B cell (primary cell): Measurements from ENCODE around the gene ADGRA1. TPM values are rescaled to one million over a fixed set of nuclear protein-coding genes. Genes with fewer than 3 reads are reported as not detected.

Experiments used
- ATAC-seq: fragments of 200-7000 bp; cut with Tn5 transposase; one replicate; pipeline ENCODE4 v1.10.0; 2021; ENCODE audit warnings: low read depth, mild to moderate bottlenecking, moderate number of reproducible peaks, moderate library complexity
- CTCF ChIA-PET: fragments of 350-600 bp; sonication (Branson Sonifier 250); formaldehyde crosslinking; loops from one replicate; lab custom pipeline; 2021; ENCODE audit warnings: antibody characterized with exemption, inconsistent platforms; lab: Charles Lee
- POLR2A ChIA-PET: fragments of 350-600 bp; sonication (Branson Sonifier 250); formaldehyde crosslinking; loops from one replicate; lab custom pipeline; 2021; ENCODE audit warnings: antibody characterized with exemption; lab: Charles Lee
- DNase-seq: peaks from one replicate; pipeline ENCODE4 v3.0.0; 2013
- H2AFZ ChIP-seq: 2 replicates; pipeline ENCODE4 v1.6.1; 2012; ENCODE audit warnings: mild to moderate bottlenecking, low read depth, low read length; ENCODE audit not compliant: insufficient read depth, poor library complexity, severe bottlenecking
- H3K27ac ChIP-seq, 2 donors: 1 replicate in 1 of 2; 2 replicates in 1 of 2; pipeline ENCODE4 v1.5.1; 2012 to 2013; ENCODE audit warnings: low read length in 2 of 2, mild to moderate bottlenecking in 2 of 2, moderate library complexity in 1 of 2
- H3K27me3 ChIP-seq, 4 experiments: fragments of 200-600 bp in 1 of 4; sonication (generic) in 1 of 4; replicated peaks in 1 of 4; 1 replicate in 2 of 4; 2 replicates in 2 of 4; pipeline versions ENCODE4 v1.6.1 to v1.7.0; 2013 to 2016; ENCODE audit warnings: low read length in 3 of 4, mild to moderate bottlenecking in 2 of 4, mixed read lengths in 1 of 4, moderate library complexity in 1 of 4; ENCODE audit not compliant: insufficient read depth in 4 of 4, control insufficient read depth in 3 of 4; ENCODE audit errors: control extremely low read depth in 1 of 4
- H3K36me3 ChIP-seq, 2 experiments: replicated peaks in 1 of 2; 1 replicate in 1 of 2; 2 replicates in 1 of 2; pipeline versions ENCODE4 v1.6.1 to v1.7.1; 2013; ENCODE audit warnings: low read length in 1 of 2; ENCODE audit not compliant: insufficient read depth in 2 of 2, control insufficient read depth in 1 of 2; ENCODE audit errors: control extremely low read depth in 1 of 2, extremely low read depth in 1 of 2
- H3K4me1 ChIP-seq, 2 donors: fragments of 200-600 bp in 1 of 2; sonication (generic) in 1 of 2; 1 replicate in 1 of 2; 2 replicates in 1 of 2; pipeline versions ENCODE4 v1.5.1 to v1.6.1; 2013 to 2017; ENCODE audit warnings: low read length in 2 of 2; ENCODE audit not compliant: control insufficient read depth in 2 of 2, insufficient read depth in 2 of 2
- H3K4me2 ChIP-seq: replicated peaks from 2 replicates; pipeline ENCODE3; 2012; ENCODE audit warnings: mild to moderate bottlenecking, low read depth, low read length; ENCODE audit not compliant: poor library complexity, severe bottlenecking
- H3K4me3 ChIP-seq, 5 experiments: fragments of 200-600 bp in 1 of 5; sonication (generic) in 1 of 5; 1 replicate in 3 of 5; 2 replicates in 2 of 5; pipeline versions ENCODE4 v1.5.1 to v1.7.0; 2011 to 2016; ENCODE audit warnings: low read length in 4 of 5, mild to moderate bottlenecking in 4 of 5, low read depth in 2 of 5, control low read depth in 1 of 5, moderate library complexity in 1 of 5; ENCODE audit not compliant: insufficient read depth in 1 of 5; ENCODE audit errors: control extremely low read depth in 1 of 5, extremely low read depth in 1 of 5
- H3K79me2 ChIP-seq: fragments of 200-600 bp; sonication (generic); one replicate; pipeline ENCODE4 v1.6.0; 2016; ENCODE audit warnings: low read length; ENCODE audit not compliant: control insufficient read depth, insufficient read depth
- H3K9ac ChIP-seq: fragments of 200-600 bp; sonication (generic); 2 replicates; pipeline ENCODE4 v1.6.1; 2017; ENCODE audit warnings: mild to moderate bottlenecking, low read length, moderate library complexity
- H3K9me3 ChIP-seq, 3 donors: one replicate each; pipeline versions ENCODE4 v1.6.1 to v1.7.1; 2013; ENCODE audit warnings: low read length in 2 of 3; ENCODE audit not compliant: control insufficient read depth in 2 of 3, insufficient read depth in 1 of 3; ENCODE audit errors: control extremely low read depth in 1 of 3
- H4K20me1 ChIP-seq: 2 replicates; pipeline ENCODE4 v1.6.0; 2012; ENCODE audit warnings: mild to moderate bottlenecking, low read length; ENCODE audit not compliant: insufficient read depth, control insufficient read depth, poor library complexity, severe bottlenecking
- H3K27ac Mint-ChIP-seq: one replicate; pipeline ENCODE4 v1.8.0; 2021; ENCODE audit warnings: mixed read lengths
- H3K27me3 Mint-ChIP-seq: one replicate; pipeline ENCODE4 v1.8.0; 2021; ENCODE audit warnings: mixed read lengths
- H3K4me1 Mint-ChIP-seq: one replicate; pipeline ENCODE4 v1.8.0; 2021; ENCODE audit warnings: mixed read lengths
- H3K4me3 Mint-ChIP-seq: one replicate; pipeline ENCODE4 v1.8.0; 2021; ENCODE audit warnings: mixed read lengths
- H3K9me3 Mint-ChIP-seq: one replicate; pipeline ENCODE4 v1.8.0; 2022; ENCODE audit warnings: mixed read lengths; ENCODE audit not compliant: insufficient read depth
- CTCF ChIP-seq: fragments of 200-600 bp; IDR thresholded peaks from one replicate; pipeline ENCODE4 v1.8.0; 2022; ENCODE audit warnings: antibody characterized with exemption, mild to moderate bottlenecking
- EZH2 ChIP-seq: IDR thresholded peaks from 2 replicates; pipeline ENCODE4 v1.6.1; 2012; ENCODE audit warnings: borderline replicate concordance, low read depth, mild to moderate bottlenecking, moderate library complexity, low read length; ENCODE audit not compliant: insufficient read depth, poor library complexity, severe bottlenecking
- WGBS: methylation state at CpG from one replicate; pipeline ENCODE4 v1.1.5; 2013; ENCODE audit warnings: missing lambda C conversion rate; ENCODE audit not compliant: insufficient coverage; 5-methylcytosine and 5-hydroxymethylcytosine counted together
- intact Hi-C: fragments of 100-400 bp; cut with micrococcal nuclease; formaldehyde crosslinking; loops from one replicate; pipeline ENCODE4 v1.10.0; 2022
- polyA plus RNA-seq: library from polyadenylated mRNA; depleted of rRNA; stranded (reverse); fragments of >200 nt; gene quantifications from 2 replicates; pipeline ENCODE4 v1.2.3, GENCODE V29; 2012
- total RNA-seq, 2 donors: library from RNA; stranded (reverse); fragments of 120-200 nt in 1 of 2; gene quantifications; 1 replicate in 1 of 2; 2 replicates in 1 of 2; pipeline versions ENCODE4 v1.2.3 to v1.2.4, GENCODE V29; 2013 to 2022

Gene ADGRA1
- total and polyA plus RNA-seq, 2 donors (not counting 1 experiment from before 2014, with no cell fraction given): not detected

GRCh38 chr10:133047526-133048123 lies 40.1 kb upstream of the ADGRA1 start:
- CTCF ChIA-PET: no interaction called here
- Histone ChIP-seq H3K4me2 (no peak overlapping the region), H3K9ac (no peak overlapping the region), H3K4me1 (no peaks in the 10 kb centered on the region), H3K79me2 (no peaks in the 10 kb centered on the region), H3K36me3 (no peaks in the 10 kb centered on the region), H2AFZ (no peak overlapping the region), H3K4me3 (no peak overlapping the region), H3K27ac (no peak overlapping the region), H3K27me3 (no peaks in the 10 kb centered on the region), H3K9me3 (peaks cover 0 to 9% (median 0%) of the 10 kb centered on the region in 3 donors), H4K20me1 (no peaks in the 10 kb centered on the region)
- Mint-ChIP-seq H3K27me3 (peaks cover 3% of the 10 kb centered on the region), H3K4me1 (no peaks in the 10 kb centered on the region), H3K4me3 (no peak overlapping the region), H3K9me3 (no peaks in the 10 kb centered on the region), H3K27ac (no peak overlapping the region)
- no peak for ATAC-seq
- intact Hi-C loops: no loop called here
- TF ChIP-seq EZH2 (no peak), CTCF (no peak)
- no peak for DNase-seq
- POLR2A ChIA-PET: no interaction called here
- 94% methylated on average over 37 of the region's 42 CpGs for WGBS

GRCh38 chr10:133048266-133048665 lies 39.5 kb upstream of the ADGRA1 start:
- Histone ChIP-seq H3K9me3 (peaks cover 0 to 9% (median 0%) of the 10 kb centered on the region in 3 donors), H2AFZ (no peak overlapping the region), H3K9ac (no peak overlapping the region), H3K36me3 (no peaks in the 10 kb centered on the region), H3K27me3 (no peaks in the 10 kb centered on the region), H3K27ac (no peak overlapping the region), H4K20me1 (no peaks in the 10 kb centered on the region), H3K4me3 (no peak overlapping the region), H3K79me2 (no peaks in the 10 kb centered on the region), H3K4me2 (no peak overlapping the region), H3K4me1 (no peaks in the 10 kb centered on the region)
- no peak for ATAC-seq
- ChIA-PET CTCF (no interaction called here), POLR2A (no interaction called here)
- no peak overlapping the region for H3K4me3 Mint-ChIP-seq
- H3K4me1 Mint-ChIP-seq: no peaks in the 10 kb centered on the region
- TF ChIP-seq EZH2 (no peak), CTCF (no peak)
- H3K27me3 Mint-ChIP-seq: peaks cover 3% of the 10 kb centered on the region
- no peak overlapping the region for H3K27ac Mint-ChIP-seq
- no peak for DNase-seq
- no peaks in the 10 kb centered on the region for H3K9me3 Mint-ChIP-seq
- intact Hi-C loops: no loop called here
- 12% methylated on average over 13 of the region's 13 CpGs for WGBS
